Smooth muscle cell of bladder (primary cell): Measurements from ENCODE around the gene PPM1N. TPM values are rescaled to one million over a fixed set of nuclear protein-coding genes. Genes with fewer than 3 reads are reported as not detected.

Experiments
- total RNA-seq: library from RNA; depleted of rRNA; stranded (reverse); fragments of >200 nt; gene quantifications from 2 replicates; pipeline ENCODE4 v1.2.3, GENCODE V29; 2014

Gene PPM1N, protein sequence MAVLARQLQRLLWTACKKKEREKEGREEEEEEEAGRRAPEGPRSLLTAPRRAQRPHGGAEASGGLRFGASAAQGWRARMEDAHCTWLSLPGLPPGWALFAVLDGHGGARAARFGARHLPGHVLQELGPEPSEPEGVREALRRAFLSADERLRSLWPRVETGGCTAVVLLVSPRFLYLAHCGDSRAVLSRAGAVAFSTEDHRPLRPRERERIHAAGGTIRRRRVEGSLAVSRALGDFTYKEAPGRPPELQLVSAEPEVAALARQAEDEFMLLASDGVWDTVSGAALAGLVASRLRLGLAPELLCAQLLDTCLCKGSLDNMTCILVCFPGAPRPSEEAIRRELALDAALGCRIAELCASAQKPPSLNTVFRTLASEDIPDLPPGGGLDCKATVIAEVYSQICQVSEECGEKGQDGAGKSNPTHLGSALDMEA
- 1.4 and 2.6 TPM in 2 replicates for total RNA-seq

DNA sequence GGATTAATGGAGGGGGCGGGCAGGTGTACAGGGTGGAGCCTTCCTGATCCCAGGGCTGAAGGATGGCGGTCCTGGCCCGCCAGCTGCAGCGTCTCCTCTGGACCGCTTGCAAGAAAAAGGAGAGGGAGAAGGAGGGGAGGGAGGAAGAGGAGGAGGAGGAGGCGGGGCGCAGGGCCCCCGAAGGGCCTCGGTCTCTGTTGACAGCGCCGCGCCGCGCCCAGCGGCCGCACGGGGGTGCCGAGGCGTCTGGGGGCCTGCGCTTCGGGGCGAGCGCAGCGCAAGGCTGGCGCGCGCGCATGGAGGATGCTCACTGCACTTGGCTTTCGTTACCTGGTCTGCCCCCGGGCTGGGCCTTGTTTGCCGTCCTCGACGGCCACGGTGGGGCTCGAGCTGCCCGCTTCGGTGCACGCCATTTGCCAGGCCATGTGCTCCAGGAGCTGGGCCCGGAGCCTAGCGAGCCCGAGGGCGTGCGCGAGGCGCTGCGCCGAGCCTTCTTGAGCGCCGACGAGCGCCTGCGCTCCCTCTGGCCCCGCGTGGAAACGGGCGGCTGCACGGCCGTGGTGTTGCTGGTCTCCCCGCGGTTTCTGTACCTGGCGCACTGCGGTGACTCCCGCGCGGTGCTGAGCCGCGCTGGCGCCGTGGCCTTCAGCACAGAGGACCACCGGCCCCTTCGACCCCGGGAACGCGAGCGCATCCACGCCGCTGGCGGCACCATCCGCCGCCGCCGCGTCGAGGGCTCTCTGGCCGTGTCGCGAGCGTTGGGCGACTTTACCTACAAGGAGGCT lies at the start of gene PPM1N:
PPM1N (plus strand) TSS at position 33 of the 785 bp plus-strand sequence; CDS start at position 63, 30 bp downstream.

DNA sequence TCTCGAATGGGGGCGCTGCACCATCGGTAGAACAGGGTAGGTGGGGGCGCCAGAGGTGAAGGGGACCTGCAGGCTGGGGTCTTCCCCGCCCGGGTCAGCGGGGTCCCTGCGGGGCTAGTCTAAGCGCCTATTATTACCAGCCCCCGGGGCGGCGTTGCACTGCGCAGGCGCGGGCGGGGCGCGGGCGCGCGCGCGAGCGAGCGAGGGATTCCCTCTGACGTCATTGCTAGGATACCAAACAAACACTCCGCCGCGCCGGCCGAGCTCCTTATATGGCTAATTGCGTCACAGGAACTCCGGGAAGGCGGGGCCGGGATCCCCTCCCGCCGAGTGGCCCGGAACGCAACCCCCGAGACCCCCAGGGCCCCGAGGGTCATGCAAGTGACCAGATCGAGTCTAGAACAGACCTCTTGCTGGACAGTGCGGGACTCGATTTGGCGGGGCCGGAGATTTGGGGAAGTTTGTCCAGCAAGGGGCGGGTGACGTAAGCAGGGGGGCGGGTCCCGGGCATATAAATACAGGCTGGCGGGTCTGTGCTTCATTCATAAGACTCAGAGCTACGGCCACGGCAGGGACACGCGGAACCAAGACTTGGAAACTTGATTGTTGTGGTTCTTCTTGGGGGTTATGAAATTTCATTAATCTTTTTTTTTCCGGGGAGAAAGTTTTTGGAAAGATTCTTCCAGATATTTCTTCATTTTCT lies 30.6 kb upstream of the PPM1N start, which contains the start of gene FOSB:
FOSB (plus strand) TSS at position 541 of the 703 bp plus-strand sequence. CDS start 591 bp downstream, outside the sequence.

DNA sequence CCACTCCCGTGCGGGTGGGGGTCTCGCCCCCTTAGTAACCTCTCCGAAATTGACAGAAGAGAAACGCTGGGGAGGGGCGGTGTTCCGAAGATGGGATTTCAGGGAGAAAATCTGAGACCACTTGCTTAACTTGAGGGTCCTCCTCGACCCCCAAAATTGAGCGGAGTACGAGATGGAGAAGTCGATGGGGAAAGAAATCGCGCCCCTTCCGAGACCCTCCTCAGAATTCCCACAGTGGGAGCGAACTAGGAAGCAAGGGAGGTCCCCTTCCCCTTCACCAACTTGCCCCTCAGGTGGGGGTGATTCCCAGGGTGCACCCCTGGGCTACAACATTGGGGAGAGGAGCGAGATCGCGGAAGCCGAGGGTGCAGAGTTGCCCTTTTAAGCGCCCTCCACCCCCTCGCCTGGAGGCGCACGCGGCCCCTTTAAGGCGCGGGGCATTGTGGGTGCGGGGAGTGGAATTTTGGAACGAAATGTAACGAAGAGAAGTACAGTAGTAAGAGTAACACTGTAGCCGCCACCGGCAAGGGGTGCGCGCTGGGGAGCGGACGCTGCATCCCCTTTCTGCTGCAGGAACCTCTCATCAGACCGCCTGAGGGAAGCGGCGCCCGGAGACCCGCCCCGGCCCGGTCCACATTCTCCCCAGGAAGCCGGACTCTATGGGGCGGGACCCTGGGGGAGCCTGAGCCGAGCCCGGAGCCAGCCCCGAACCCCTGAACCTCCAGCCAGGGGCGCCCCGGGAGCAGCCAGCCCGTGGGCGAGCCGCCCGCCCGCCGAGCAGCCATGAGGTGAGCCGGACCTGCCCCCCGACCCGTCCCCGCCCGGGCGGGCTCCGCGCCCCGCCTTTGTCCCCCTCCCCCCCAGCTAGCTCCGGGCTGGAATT lies 9.0 kb downstream of the PPM1N start, which contains the start of gene VASP:
VASP (plus strand) TSS at position 491 of the 883 bp plus-strand sequence; CDS start at position 784, 293 bp downstream.

Other genes with a start within 250 kb of the PPM1N start
- gene MARK4, start 247.2 kb upstream of the PPM1N start, total RNA-seq, result 8.2 and 11.9 TPM in 2 replicates
- gene CKM, start 175.6 kb upstream of the PPM1N start, total RNA-seq, result under 0.01 TPM in 1 of 2 replicates, not detected in the other
- under 0.01 and 0.09 TPM in 2 replicates for gene KLC3, start 157.7 kb upstream of the PPM1N start, total RNA-seq
- gene ERCC2, start 127.9 kb upstream of the PPM1N start, total RNA-seq, result 19.6 and 27.3 TPM in 2 replicates
- 1.6 and 1.7 TPM in 2 replicates for gene PPP1R13L, start 93.4 kb upstream of the PPM1N start, total RNA-seq
- gene POLR1G, start 91.8 kb upstream of the PPM1N start, total RNA-seq, result 2.8 and 5.4 TPM in 2 replicates
- gene ERCC1, start 74.5 kb upstream of the PPM1N start, total RNA-seq, result 76.4 and 88.5 TPM in 2 replicates
- gene FOSB, start 30.4 kb upstream of the PPM1N start, total RNA-seq, result 0.57 and 2.7 TPM in 2 replicates
- gene RTN2, start 1.4 kb upstream of the PPM1N start, total RNA-seq, result 4.7 and 5.9 TPM in 2 replicates
- 41.0 and 46.4 TPM in 2 replicates for gene VASP, start 9.0 kb downstream of the PPM1N start, total RNA-seq
- 3.7 and 4.2 TPM in 2 replicates for gene OPA3, start 86.4 kb downstream of the PPM1N start, total RNA-seq
- gene GPR4, start 103.8 kb downstream of the PPM1N start, total RNA-seq, result not detected in 2 replicates
- gene EML2, start 141.0 kb downstream of the PPM1N start, total RNA-seq, result 27.9 and 36.7 TPM in 2 replicates
- 0.09 and 0.14 TPM in 2 replicates for gene GIPR, start 169.8 kb downstream of the PPM1N start, total RNA-seq
- 780 and 863 TPM in 2 replicates for gene SNRPD2, start 193.5 kb downstream of the PPM1N start, total RNA-seq
- 17.2 and 19.1 TPM in 2 replicates for gene QPCTL, start 194.2 kb downstream of the PPM1N start, total RNA-seq
- gene FBXO46, start 232.5 kb downstream of the PPM1N start, total RNA-seq, result 2.0 and 2.6 TPM in 2 replicates
- not detected in 2 replicates for gene MEIOSIN, start 235.0 kb downstream of the PPM1N start, total RNA-seq